Stimulated activated CD4-positive, alpha-beta T cell treated with anti-CD3 and anti-CD28 coated beads, Interleukin-1b, Interleukin-23, amount 100 ng/mL, for 48 hours (primary cell): ENCODE data around the gene ATG10.
"Not testable (repeated sequence)": the region's sequence is repeated elsewhere in the genome, so short reads cannot be mapped to it uniquely, and the experiment has no call there.

Source experiments
- DNase-seq: peaks from one replicate; pipeline ENCODE4 v3.0.0-alpha.2; 2020

Gene ATG10

GRCh38 chr5:81971712-81972491 is at the start of gene ATG10:
ATG10 (plus strand) TSS chr5:81972023; CDS start chr5:81987571, 15,548 bp downstream.
- DNase-seq = peak; percentile 84

DNA sequence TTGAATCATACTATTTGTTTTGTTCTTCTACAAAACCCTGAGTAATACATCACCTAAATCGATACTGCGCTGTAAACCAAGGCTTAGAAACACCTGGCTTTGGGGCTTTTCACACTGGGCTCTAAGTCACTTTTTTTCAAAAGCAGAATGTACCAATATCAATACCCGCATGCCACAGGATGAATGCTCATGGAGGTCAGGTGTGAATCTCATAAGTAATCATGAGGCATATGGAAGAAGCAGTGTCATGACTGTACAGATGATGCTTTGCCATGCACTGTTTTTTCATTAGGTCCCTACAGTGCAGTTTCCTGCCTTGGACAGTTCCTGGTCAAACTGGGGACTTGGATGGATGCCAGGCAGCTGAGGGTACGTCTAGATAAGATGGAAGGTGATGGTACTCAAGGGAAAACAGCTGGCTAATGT is 49.0 kb upstream of the ATG10 start:
- no peak for DNase-seq

DNA sequence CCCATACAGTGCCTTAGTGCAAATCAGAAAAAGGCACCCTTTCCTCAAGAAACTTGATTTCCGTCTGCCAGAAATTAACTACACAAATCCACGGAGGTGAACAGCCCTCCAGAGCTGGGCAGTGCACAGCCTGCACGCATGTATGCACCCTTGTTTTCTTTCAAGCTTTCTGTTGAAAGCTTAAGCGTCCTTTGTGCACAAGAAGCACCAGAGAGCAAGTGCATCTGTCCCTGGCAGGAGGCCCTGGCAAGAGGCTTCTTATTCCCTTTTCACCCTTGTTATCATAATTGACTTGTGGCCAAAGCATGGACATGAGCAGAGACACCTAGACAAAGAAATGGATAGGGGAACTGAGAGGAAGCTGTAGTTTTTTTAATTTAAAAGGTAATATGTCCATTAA is 47.4 kb upstream of the ATG10 start:
- DNase-seq = no peak

GRCh38 chr5:81925009-81925408 is 46.8 kb upstream of the ATG10 start:
- no peak for DNase-seq

GRCh38 chr5:81925981-81926380 is 45.8 kb upstream of the ATG10 start:
- DNase-seq = no peak

DNA sequence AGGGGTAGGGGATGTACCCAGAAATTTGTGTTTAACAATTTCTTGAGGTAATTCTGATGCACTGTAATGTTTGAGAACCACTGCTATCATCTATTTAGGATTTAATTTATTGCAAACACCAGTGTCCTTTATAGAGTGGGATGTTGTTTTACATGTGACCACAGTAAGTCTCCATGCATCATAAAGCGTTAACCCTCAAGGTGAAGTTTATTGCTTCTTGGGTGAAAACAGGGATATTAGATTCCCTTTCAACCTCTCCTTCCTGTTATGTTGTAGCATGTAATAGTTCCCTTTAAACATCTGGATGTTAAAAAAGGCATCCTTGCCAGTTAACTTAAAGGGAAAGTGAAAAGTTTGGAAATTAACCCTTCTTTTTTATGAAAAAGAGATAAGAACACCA is 35.8 kb upstream of the ATG10 start:
- no peak for DNase-seq

GRCh38 chr5:81936750-81937149 is 35.1 kb upstream of the ATG10 start:
- DNase-seq = no peak

GRCh38 chr5:81942746-81943145 is 29.1 kb upstream of the ATG10 start:
- no peak for DNase-seq

- DNase-seq = no peak
Observed at GRCh38 chr5:81948349-81948748, 23.5 kb upstream of the ATG10 start.

DNA sequence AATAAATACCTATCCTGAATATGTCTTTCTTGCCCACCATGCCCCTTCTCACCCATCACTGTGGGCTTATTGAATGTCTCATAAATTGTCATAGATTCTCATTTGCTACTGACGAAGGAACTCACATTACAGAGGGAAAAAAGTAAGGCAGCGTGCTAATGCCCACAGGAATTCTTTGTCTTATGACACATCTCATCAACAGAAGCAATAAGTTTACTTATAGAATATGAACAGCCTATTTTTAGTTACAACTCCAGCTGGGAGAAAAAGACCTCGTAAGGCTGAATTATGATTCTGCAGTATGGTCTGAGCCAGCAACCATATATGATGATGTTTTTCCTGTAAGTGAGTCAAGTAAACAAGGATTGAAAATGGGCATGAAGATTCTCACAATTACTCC is 22.4 kb upstream of the ATG10 start:
- DNase-seq = no peak

DNA sequence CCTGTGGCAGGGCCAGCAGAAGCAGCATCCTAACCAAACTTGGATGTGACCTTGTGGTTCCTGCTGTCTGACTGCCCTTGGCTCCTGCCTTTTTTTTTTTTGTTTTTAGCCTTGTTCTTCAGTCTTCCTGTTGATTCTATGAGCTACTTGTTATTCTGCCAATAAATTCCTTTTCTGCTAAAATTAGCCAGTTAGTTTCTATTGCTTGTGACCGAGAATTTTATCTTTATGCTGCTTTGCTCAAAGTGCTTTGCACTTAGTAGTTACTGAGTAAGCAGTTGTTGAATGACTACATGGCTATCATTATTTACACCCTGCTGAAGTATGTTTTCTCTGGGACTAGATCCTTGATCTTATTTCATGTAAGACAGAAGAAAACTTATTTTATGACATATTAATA is 20.8 kb upstream of the ATG10 start:
- DNase-seq = no peak

DNA sequence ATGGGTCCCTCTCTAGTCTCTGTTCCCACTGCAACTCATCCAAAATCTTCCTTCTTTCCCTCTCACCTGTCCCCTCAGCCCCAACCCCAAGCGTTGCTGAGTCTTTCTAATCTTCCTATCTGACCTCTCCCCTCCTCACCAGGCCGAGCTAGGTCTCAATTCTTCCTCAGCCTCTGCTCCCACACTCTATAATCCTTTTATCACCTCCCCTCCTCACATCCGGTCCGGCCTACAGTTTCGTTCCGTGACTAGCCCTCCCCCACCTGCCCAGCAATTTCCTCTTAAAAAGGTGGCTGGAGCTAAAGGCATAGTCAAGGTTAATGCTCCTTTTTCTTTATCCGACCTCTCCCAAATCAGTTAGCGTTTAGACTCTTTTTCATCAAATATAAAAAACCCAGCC is 17.0 kb upstream of the ATG10 start:
- not testable (repeated sequence) for DNase-seq

GRCh38 chr5:81958129-81958528 is 13.7 kb upstream of the ATG10 start:
- DNase-seq = not testable (repeated sequence)

DNA sequence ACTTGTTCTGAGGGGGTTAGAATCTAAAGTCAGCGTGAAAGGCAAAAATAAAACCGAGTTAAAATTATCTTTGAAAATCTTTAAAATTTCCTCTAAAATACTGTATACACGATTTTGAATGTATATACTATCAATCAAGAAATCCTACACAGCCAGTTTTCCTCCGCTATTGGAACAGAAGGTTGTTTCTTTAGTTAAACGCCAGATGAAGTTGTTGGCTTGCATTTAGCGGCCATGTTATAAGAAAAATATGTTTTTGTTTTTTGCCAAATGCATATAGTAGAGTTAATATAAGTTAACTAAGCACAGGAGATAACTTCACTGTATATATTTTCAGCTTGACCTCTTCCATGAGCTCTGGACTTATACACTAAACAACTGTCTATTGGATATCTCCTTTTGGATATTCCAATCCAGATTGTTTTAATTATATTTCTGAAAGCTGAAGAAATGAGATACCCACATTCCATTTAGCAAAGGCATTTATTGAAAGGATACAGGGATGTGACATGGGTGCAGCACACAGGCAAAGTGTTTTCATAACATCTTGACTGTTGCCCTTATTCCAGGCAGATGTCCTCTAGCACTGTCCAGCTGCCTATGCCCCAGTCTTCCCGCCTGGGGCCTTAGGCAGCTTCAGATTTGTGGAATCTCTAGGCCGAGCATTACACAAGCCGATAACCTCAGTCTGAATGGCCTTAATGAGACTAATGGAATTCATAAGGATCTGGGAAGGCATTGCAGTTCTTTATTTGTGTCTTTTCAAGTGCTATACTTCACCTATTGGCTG is 10.0 kb upstream of the ATG10 start:
- no peak for DNase-seq

GRCh38 chr5:81963544-81963943 is 8.3 kb upstream of the ATG10 start:
- DNase-seq = no peak

- no peak for DNase-seq
Observed at GRCh38 chr5:81965524-81965923, 6.3 kb upstream of the ATG10 start.

- DNase-seq = no peak
Observed at GRCh38 chr5:81969226-81969625, 2.6 kb upstream of the ATG10 start.

DNA sequence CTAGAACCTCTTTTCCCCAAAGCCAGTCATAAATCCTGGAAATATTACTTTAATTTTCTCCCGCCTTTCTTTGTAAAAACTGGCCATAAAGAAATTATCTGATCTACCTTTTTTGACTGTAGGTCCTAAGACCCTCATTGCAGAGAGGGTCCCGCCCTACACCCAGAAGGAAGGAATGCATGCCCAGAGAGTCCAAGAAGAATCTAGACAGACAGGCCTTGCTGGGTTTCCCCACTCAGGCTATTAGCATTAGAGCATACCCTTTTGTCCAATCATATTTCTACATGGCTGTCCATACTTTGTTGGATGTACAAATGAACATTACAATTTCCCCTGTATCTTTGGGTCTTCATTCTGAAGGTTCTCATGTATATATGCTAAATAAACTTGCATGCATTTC is 1.9 kb upstream of the ATG10 start:
- DNase-seq = no peak

DNA sequence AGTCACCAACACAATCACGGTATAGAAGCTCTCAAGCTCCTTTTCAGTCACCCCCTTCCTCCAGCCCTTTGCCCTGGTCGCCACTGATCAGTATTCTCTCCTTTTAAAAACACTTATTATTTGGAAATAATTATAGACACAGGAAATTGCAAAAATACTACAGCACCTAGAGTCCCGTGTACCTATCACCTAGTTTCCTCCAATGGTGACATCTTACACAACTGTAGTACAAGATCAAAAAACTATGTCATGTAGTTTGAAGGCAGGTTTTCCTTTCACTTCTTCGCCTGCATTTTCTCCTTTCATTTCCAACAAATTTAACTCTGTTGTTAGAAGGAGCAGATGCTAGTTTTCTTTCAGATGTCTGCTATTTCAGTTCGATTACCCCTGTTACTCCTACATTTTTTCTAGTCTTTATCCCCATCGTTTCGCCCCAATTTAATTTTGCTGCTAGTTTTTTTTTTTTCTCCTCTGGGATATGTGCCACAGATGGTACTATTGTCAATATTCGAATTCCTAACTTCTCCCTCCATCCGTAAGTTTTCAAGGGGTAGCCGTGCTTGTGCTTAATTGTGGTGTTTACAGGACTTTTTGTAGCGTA is 612 bp upstream of the ATG10 start:
- no peak for DNase-seq

DNA sequence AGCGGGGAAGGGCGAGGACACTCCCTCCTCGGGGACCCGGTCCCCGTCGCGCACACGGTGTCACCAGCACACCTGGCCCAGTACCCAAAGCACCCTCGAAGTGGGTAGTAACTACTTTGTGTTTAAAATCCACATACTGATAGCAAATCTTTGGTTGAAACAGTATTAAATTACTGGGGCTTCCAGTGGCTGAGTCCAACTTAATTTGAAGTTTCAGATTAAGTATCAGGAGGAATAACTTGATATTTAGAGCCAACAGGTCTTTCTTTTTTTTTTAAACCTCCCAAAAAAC is 615 bp downstream of the ATG10 start:
- no peak for DNase-seq

- no peak for DNase-seq
Observed at GRCh38 chr5:81980160-81980559, 8.3 kb downstream of the ATG10 start.

DNA sequence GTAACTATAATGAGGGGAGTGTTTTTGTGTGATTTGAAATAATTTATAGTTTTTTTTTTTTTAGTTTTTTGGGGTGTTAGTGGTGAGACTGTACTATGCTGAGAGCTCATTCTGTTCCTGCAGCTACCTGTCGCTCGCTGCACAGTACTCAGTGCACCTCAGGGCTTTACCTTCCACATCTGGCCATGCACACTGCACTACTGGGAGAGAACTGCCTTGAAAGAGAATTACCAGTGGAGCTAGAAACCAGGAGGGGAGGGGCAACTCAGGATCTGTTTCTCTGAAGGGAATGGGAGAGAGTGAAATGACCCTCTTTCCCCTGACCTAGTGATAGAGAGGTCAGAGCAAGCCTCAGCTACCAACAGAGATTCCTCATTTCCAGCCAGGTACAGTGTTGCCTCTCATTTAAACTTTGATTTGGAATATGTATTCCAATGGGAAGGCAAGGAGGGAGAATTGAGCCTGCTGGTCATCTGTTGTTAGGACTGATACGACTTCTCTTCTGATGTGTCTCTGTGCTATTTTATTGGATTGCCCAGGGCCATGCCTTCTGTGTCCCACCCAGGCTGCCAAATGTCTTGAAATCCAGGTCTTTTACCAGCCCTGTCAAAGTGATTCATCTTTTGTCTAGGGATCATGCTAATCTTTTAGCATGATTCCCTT is 8.9 kb downstream of the ATG10 start:
- no peak for DNase-seq

DNA sequence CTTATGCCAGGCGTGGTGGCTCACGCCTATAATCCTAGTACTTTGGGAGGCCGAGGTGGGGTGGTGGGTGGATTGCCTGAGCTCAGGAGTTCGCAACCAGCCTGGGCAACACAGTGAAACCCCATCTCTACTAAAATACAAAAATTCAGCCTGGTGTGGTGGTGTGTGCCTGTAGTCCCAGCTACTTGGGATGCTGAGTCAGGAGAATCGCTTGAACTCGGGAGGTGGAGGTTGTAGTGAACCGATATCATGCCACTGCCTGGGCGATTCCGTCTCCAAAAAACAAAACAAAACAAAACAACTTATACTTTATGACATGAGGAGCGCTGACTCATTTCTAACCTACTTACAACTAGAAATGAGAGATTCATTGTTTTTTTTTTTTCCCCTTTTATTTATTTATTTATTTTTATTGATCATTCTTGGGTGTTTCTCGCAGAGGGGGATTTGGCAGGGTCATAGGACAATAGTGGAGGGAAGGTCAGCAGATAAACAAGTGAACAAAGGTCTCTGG is 10.4 kb downstream of the ATG10 start:
- not testable (repeated sequence) for DNase-seq
